Cardiac fibroblast (primary cell): ENCODE measurements around the gene APC2.
A peak's percentile ranks its signal among the peaks of the same experiment; 100 is the strongest.

Source experiments
- DNase-seq, 2 donors: peaks; one replicate each; pipeline versions ENCODE4 v3.0.0 to v3.0.0-alpha.2; 2010; ENCODE audit warnings: low read depth in 2 of 2
- H3K4me3 ChIP-seq, 2 donors: replicated peaks in 1 of 2; 1 replicate in 1 of 2; 2 replicates in 1 of 2; pipeline ENCODE4 v1.5.1; 2011; ENCODE audit warnings: low read depth in 2 of 2, low read length in 2 of 2, mild to moderate bottlenecking in 2 of 2, moderate library complexity in 1 of 2
- TF ChIP-seq, protein P1 (sequence below): IDR thresholded peaks from one replicate; pipeline ENCODE4 v1.5.1; 2011; ENCODE audit warnings: low read depth, mild to moderate bottlenecking, low read length, inconsistent platforms

The APC2 gene

DNA sequence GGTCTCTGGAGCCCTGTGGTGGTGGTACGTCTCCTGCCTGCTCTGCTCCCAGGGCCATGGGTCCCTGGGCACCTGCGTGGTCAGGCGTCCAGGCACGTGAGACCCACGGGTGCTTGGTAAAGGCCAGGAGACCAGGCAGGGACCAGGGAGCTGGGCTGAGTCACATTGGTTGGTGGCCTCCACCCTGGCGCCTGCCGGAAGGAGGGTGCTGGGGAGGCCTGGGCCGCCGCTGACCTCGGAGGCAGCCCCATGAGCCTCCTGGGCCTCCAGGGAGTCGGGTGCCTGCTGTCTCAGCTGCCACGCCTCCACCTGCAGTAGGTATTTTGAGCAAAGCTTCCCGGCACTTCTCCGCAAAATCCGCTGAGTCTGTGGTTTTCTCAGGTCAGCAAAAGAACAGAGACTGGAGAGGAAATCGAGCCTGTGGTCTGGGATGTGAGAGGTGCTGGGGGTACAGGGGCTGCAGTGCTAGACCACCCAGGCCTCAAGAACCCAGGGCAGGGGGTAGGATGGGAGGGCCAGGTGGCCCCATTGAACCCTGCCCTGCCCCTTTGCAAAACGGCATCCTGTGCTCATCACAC, 70.4 kb downstream of the APC2 start:
- DNase-seq, result no peak
- H3K4me3 ChIP-seq, result no peak overlapping the region
- TF ChIP-seq, protein P1, sequence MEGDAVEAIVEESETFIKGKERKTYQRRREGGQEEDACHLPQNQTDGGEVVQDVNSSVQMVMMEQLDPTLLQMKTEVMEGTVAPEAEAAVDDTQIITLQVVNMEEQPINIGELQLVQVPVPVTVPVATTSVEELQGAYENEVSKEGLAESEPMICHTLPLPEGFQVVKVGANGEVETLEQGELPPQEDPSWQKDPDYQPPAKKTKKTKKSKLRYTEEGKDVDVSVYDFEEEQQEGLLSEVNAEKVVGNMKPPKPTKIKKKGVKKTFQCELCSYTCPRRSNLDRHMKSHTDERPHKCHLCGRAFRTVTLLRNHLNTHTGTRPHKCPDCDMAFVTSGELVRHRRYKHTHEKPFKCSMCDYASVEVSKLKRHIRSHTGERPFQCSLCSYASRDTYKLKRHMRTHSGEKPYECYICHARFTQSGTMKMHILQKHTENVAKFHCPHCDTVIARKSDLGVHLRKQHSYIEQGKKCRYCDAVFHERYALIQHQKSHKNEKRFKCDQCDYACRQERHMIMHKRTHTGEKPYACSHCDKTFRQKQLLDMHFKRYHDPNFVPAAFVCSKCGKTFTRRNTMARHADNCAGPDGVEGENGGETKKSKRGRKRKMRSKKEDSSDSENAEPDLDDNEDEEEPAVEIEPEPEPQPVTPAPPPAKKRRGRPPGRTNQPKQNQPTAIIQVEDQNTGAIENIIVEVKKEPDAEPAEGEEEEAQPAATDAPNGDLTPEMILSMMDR, result no peak

DNA sequence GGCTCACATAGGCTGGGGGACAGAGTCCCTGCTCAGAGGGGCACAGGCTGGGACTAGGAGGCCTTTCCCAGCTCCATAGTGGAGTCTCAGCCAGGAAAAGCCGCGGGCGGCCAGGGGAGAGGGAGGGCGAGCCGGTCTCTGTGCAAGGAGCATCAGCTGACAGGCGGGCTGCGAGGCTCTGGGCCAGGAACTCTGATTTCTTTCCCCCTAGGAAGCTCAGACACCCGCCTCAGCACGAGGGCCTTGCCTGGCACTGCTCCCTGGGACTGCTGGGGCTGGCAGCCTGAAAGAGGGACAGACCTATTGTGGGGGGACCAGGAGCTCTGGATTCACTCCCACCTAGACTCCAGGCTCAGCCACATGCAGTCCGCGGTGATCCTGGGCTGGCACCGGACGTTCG, 71.7 kb downstream of the APC2 start:
- DNase-seq, result peak in 1 of 2 donors; percentile 47
- no peak overlapping the region for H3K4me3 ChIP-seq
- TF ChIP-seq, protein P1, result no peak

DNA sequence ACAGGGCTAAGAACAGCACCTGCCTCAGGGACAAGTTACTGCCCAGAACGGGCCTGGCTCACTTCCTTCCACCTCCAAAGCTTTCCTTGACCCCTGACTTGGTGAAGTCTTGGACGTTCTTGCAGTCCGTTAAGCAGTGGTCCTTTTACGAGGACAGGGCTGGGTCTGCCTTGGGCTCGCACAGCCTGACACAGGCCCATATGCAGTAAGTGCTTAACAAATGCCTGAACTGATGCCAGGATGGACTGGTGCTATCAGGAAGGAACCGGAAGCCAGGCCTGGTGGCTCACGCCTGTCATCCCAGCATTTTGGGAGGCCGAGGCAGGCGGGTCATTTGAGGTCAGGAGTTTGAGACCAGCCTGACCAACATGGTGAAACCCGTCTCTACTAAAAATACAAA, 72.1 kb downstream of the APC2 start:
- TF ChIP-seq, protein P1, result no peak
- H3K4me3 ChIP-seq, result no peak overlapping the region
- DNase-seq, result peak in 1 of 2 donors; percentile 38

GRCh38 chr19:1522838-1523237, 72.9 kb downstream of the APC2 start:
- H3K4me3 ChIP-seq, result no peak overlapping the region
- TF ChIP-seq, protein P1, result no peak
- DNase-seq, result no peak
